Measurements from ENCODE around the gene ARRB1.
"Not testable (repeated sequence)": the region's sequence is repeated elsewhere in the genome, so short reads cannot be mapped to it uniquely, and the experiment has no call there.

Gene ARRB1

DNA sequence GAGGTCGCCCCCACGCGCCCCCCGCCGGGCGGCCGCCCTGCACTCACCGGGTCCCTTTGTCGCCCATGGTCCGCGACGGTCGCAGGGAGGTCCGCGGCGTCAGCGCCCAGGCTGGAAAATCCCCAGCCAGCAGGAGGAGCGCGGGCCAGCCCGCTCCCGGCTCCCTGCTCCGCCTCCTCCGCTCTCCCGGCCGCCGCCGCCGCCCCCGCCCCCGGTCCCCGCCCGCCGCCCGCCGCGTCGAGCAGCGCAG is at the start of gene ARRB1:
Gene ARRB1 (minus strand): TSS at position 121 of the 250 bp plus-strand sequence. CDS start 54 bp downstream, at position 67.
- peak; percentile 37 for DNase-seq

GRCh38 chr11:75400146-75400865 is 48.8 kb upstream of the ARRB1 start:
- DNase-seq: peak; percentile 32

- DNase-seq: peak; percentile 91
These were observed 48.1 kb upstream of the ARRB1 start, which contains the start of gene RPS3 for GRCh38 chr11:75399344-75400145. Gene RPS3 (plus strand): TSS chr11:75399518. CDS start chr11:75399548, 30 bp downstream.

- no peak for DNase-seq
These were observed 47.4 kb upstream of the ARRB1 start for GRCh38 chr11:75398906-75399305.

DNA sequence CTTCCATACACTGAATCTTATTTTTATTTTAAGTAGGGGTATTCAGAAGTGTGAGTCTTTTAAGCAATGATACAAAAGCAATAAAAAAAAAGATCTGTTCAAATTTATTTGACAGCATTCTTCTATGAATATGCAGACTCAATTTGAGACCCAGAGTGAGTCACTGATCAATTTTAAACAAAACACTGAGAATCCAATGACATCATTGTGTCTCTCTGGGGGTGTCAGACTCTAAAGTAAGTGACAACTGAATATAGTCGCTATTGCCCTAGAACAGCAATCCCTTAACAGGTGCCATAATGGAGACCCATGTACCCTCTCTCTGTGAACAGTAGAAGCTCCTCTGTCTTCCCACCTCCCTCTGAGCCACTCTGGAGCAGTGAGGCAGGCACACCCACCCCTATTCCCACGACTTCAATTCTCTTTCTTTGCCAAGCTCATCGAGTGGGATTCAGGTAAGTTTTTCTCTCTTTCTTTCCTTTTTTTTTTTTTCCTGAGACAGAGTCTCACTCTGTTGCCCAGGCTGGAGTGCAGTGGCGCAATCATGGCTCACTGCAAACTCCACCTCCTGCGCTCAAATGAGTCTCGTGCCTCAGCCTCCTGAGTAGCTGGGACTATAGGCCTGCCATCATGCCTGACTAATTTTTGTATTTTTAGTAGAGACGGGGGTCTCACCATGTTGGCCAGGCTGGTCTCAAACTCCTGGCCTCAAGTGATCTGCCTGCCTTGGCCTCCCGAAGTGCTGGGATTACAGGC is 42.8 kb upstream of the ARRB1 start:
- no peak for DNase-seq

DNA sequence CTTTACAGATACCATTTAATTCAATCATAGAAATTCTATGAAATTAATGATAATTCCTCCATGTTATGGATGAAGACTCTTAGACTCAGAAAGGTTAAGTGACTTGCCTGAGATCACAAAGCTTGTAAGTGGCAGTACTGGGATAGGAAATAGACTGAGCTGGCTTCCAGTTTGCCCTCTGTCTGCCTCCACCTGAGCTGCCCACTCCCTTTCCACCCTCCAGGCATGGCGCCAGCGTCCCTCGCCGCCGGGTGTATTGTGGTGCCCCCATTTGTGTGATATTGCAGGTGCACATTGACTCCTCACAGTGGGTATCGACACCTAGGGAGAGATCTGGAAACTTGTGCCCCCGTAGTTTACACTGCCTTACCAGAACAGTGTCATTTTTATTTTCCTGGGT is 38.5 kb upstream of the ARRB1 start:
- no peak for DNase-seq

GRCh38 chr11:75389276-75389605 is 37.8 kb upstream of the ARRB1 start:
- DNase-seq: peak; percentile 54

DNA sequence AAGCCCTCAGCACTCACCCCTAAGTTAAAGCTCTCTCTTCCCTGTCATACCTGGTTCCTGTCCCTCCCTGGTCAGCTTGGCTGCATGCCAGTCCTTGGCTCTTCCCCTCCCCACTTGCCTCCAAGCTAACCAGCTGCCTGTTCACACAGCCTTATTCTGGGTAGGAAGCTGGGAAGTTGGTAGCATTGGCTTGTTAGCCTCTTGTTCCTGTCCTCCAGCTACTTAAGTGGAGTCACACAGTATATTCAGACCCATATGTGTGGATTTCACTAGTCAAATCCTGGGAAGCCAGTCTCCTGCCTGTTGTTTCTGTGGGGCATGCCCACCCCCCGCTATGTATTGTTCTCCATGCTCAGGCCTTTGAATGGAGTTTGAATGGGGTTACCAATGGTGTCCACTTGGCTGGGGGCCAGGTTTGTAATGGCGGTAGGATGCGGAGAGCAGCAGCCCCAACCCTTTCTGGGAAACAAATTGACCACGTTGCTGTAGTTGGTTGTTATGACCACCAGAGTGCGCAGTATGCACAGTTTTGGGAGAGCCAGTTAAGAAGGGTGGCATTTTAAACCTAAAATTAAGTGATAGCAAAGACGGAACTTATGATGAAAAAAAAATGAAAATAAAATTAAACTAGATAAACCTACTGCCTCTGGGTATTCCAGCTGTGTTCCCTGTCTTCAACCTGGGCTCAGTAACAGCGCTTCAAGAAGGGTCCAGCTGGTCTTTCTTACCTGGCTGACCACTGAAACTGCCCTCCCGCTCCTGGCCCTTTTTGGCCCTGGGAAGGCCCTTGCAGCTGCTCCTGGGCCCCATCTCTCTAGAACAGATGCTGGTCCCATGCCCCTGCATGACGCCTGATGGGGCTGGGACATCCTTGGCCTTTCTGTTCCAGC is 37.2 kb upstream of the ARRB1 start:
- DNase-seq: peak; percentile 72

- no peak for DNase-seq
These were observed 36.4 kb upstream of the ARRB1 start for GRCh38 chr11:75387736-75388294.

- no peak for DNase-seq
These were observed 35.6 kb upstream of the ARRB1 start for GRCh38 chr11:75386942-75387630.

DNA sequence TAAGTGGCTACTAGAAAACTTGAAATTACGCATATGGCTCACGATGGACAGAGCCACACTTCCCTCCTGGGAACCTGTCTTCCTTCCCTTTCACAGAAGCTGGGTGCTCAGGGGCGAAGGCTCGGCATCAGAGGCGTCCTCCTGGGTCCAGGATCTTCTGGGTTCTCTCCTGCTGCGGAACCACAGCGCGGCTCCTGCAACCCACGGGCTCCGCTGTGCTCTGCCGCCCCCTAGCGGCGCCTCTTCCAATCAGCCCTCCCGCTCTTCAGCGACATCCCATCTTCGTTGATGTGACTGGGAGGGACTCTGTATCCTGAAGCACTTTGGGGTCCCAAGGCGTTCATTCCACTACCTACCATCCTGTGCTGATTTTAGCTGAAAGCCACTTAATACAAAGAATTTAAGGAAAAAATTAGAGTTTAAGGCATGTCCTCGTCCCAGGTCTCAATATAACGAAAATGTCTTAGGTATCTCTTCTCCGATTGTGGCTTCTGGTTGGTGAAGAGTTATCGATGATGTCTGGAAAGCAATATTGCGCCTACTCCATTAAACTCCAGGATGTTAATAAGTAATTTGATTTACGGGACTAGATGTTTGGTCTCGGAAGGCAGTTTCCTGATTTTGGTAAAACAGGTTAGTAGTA is 33.1 kb upstream of the ARRB1 start:
- peak; percentile 56 for DNase-seq

- DNase-seq: no peak
These were observed 31.8 kb upstream of the ARRB1 start for GRCh38 chr11:75383246-75383645.

DNA sequence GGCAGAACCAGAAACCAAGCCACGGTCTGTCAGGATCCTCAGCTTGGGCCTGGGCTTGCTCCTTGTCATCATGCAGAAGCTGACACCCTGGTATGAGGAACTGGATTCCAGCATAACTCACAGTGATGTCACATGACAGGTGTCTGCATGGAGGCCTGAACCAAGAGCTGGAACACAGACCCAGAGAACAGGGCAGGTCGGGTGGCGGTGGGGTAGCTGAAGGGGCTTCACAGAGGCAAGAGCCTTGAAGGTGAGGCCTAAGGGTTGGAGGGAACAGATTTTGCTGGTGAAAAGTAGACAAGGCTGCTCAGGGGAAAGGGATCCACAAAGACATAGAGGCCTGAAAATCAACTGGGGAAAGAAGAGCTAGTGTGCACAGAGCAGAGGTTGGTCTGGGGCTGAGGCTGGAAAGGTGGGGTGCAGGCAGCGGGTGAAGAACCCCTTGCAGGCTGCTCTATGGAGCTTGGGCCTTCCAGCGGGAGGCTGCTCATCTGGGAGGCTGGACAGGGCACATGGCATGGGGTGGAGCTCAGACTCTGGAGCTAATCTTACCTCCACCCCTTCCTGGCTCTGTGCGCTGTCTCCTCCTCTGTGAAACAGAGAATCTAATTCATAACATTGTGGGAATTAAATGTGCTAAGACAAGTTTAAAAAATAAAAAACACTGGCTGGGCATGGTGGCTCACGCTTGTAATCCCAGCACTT is 29.4 kb upstream of the ARRB1 start:
- DNase-seq: no peak

- DNase-seq: no peak
These were observed 28.8 kb upstream of the ARRB1 start for GRCh38 chr11:75380245-75380644.

GRCh38 chr11:75378776-75379175 is 27.3 kb upstream of the ARRB1 start:
- DNase-seq: not testable (repeated sequence)

DNA sequence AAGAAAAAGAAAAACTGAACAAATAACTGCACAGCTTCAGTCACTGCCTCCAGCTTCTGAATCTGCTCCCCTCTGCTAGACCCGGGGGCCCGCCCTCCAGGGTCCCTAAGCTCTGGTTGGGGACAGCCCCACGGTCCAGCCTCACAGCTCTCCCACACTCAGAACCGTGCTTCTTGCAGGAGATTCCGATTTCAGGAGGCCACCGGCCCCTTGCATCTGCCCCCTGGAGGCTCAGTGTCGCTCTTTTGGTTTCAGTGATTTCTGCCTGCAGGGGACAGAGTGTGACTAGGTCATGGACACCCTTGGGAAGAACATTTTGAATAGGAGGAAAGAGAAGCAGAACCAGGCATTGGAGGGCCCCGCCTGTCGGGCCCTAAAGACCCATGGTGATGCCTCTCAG is 24.7 kb upstream of the ARRB1 start:
- DNase-seq: no peak

DNA sequence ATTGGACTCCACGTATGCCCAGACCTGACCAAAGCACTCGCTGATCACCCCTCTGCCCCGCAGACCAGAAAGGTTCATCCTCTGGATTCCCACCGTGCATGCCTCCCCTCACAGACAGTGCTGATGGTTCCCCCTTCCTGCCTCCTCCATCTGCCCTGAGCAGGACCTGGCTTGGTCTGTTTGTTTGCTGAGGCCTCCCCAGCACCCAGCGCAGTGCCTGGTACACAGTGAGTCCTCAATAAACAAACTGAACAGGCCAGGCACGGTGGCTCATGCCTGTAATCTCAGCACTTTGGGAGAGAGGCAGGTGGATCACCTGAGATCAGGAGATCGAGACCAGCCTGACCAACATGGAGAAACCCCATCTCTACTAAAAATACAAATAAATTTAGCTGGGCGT is 24.2 kb upstream of the ARRB1 start:
- no peak for DNase-seq

GRCh38 chr11:75374646-75375045 is 23.2 kb upstream of the ARRB1 start:
- no peak for DNase-seq

DNA sequence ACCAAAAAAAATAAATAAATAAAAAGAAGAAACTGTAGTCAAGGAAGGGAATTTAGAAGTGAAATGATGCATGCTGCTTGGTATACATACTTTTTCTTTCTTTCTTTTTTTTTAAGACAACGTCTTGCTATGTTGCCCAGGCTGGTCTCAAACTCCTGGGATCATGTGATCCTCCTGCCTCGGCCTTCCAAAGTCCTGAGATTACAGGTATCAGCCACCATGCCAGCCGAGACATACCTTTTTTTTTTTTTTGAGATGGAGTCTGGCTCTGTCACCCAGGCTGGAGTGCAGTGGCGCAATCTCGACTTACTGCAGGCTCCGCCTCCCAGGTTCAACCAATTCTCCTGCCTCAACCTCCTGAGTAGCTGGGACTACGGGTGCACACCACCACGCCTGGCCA is 21.7 kb upstream of the ARRB1 start:
- DNase-seq: no peak

All from HCEC 1CT (cell line).